Ovary (tissue), 9 donors: ENCODE measurements around the gene MAGI1. TPM values are rescaled to one million over a fixed set of nuclear protein-coding genes. Genes with fewer than 3 reads are reported as not detected.

Source experiments
- DNase-seq, 5 donors: peaks; one replicate each; pipeline ENCODE4 v3.0.0-alpha.2; 2019 to 2020
- H3K27ac ChIP-seq, 2 donors: fragments of 200-600 bp; one replicate each; pipeline versions ENCODE4 v1.5.1 to v1.8.0; 2019 to 2022
- H3K27me3 ChIP-seq: fragments of 200-600 bp; one replicate; pipeline ENCODE4 v1.8.0; 2022
- H3K36me3 ChIP-seq: fragments of 200-600 bp; sonication (generic); one replicate; pipeline ENCODE4 v1.5.1; 2019
- H3K4me1 ChIP-seq: one replicate; pipeline ENCODE4 v1.8.1; 2013; ENCODE audit warnings: mild to moderate bottlenecking, moderate library complexity; ENCODE audit not compliant: insufficient read depth
- H3K4me3 ChIP-seq: fragments of 200-600 bp; sonication (generic); one replicate; pipeline ENCODE4 v1.5.1; 2017
- H3K9me3 ChIP-seq, 2 donors: fragments of 200-600 bp in 1 of 2; sonication (generic) in 1 of 2; one replicate each; pipeline versions ENCODE4 v1.5.1 to v1.8.1; 2013 to 2019; ENCODE audit warnings: mild to moderate bottlenecking in 1 of 2, moderate library complexity in 1 of 2
- CTCF ChIP-seq, 3 donors: fragments of 450-650 bp in 2 of 3; fragments of 200-600 bp in 1 of 3; IDR thresholded peaks; one replicate each; pipeline versions ENCODE4 v1.5.1 to v1.8.0; 2016 to 2022; ENCODE audit warnings: antibody characterized with exemption in 3 of 3, mild to moderate bottlenecking in 1 of 3
- EP300 ChIP-seq: sonication (generic); formaldehyde crosslinking; IDR thresholded peaks from one replicate; pipeline ENCODE4 v1.6.1; 2017; ENCODE audit warnings: antibody characterized with exemption
- POLR2A ChIP-seq: fragments of 450-650 bp; IDR thresholded peaks from one replicate; pipeline ENCODE4 v1.6.1; 2017; ENCODE audit warnings: antibody characterized with exemption, mild to moderate bottlenecking, moderate library complexity
- WGBS, 3 donors: extraction: QIAGEN DNeasy Blood & Tissue Kit in 1 of 3; methylation state at CpG; one replicate each; pipeline versions ENCODE4 v1.1.5 to v1.1.7; 2013 to 2017; 5-methylcytosine and 5-hydroxymethylcytosine counted together
- intact Hi-C, 4 donors: fragments of 100-400 bp; cut with DNase I; formaldehyde crosslinking; loops; one replicate each; pipeline versions ENCODE4 v1.11.0 to v1.15.1; 2022 to 2023
- polyA plus RNA-seq, 2 donors: library from polyadenylated mRNA; stranded (reverse); fragments of 200-250 nt in 1 of 2; fragments of 350-450 nt in 1 of 2; fragmentation: Illumina TruSeq in 1 of 2; extraction: RNeasy Lipid Tissue Mini Kit (QIAGEN cat#74804) in 1 of 2; gene quantifications; one replicate each; pipeline ENCODE4 v1.2.3, GENCODE V29; 2013 to 2014
- total RNA-seq, 7 donors: library from RNA; depleted of rRNA in 2 of 7; stranded (reverse); fragments of >200 nt in 2 of 7; fragmentation: NEBNext Ultra II Directional in 3 of 7; extraction: Animal tissue kit (Norgen Biotek cat#: 25700) in 3 of 7; gene quantifications; one replicate each; pipeline versions ENCODE4 v1.1.0 to v1.2.4, GENCODE V29; 2016 to 2023
- donor health status: DM: no; HTN: no; CAD: no; lungs with moderate emphysema.
- donor health status: DM: no; HTN: no; CAD: no.
- donor health status: Bipolar disorder and iron deficiency.
- donor health status: DM: yes; HTN: yes; CAD: no.
- donor health status: DM: no; HTN: no; CAD: no.
- donor health status: DM: yes; HTN: yes; CAD: no.

The MAGI1 gene
- total and polyA plus RNA-seq, 9 donors: 5.5 to 35.7 (median 8.7) TPM

DNA sequence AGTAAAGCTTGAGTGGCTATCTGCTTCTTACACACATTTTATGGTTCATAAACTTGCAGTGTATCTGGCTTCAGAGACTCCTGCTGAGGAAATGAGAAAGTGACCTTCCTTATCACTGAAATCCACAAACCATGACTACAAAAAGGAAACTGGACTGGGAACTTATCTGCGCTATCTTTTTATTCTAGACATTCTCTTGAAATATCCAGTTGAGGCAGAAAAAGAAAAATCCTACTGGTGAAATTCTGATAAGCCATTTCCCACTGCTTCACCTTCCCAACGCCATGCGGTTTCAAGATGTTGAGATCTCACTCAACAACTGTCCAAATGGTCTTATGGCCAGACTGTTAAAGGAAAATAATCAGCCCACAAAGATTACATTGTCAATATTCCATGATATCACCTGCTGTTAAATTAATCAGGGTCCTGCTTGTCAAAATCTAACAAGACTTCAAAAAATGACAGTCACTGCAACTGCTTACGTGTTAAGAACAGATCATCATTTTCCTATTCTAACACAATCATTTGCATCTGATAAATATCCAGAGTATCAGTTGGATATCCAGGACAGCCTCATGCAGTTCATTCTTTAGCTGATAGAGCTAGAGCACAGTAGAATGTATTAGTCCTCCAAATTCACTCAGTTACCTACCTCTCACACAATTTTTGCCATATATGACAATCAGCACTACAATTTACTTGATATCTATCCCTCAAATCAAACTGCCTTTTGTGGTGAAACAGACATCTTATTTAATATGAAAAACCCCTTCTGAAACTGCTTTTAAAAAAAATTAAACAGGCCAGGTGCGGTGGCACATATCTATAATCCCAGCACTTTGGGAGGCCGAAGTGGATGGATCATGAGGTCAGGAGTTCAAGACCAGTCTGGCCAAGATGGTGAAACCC is 538.1 kb downstream of the MAGI1 start:
- no peak for DNase-seq
- 94 to 96% (median 96%) methylated on average over 6 of the region's 6 CpGs for WGBS, 3 donors
- Histone ChIP-seq H3K27ac (no peak overlapping the region), H3K4me3 (no peak overlapping the region), H3K4me1 (no peaks in the 10 kb centered on the region), H3K36me3 (no peaks in the 10 kb centered on the region), H3K27me3 (no peaks in the 10 kb centered on the region), H3K9me3 (no peaks in the 10 kb centered on the region)
- intact Hi-C loops: no loop called here
- TF ChIP-seq POLR2A (no peak), CTCF (IDR thresholded peaks at IDR 0.05) (no peak), EP300 (no peak)

- no peak for DNase-seq
- whole genome bisulfite sequencing, 3 donors: 81 to 85% (median 83%) methylated on average over 8 of the region's 8 CpGs
- no peaks in the 10 kb centered on the region for H3K27me3 ChIP-seq
- H3K36me3 ChIP-seq: no peaks in the 10 kb centered on the region
- no peak overlapping the region for H3K27ac ChIP-seq
- no peaks in the 10 kb centered on the region for H3K4me1 ChIP-seq
- no peak overlapping the region for H3K4me3 ChIP-seq
- intact Hi-C loops: no loop called here
- no peaks in the 10 kb centered on the region for H3K9me3 ChIP-seq
- TF ChIP-seq CTCF (IDR thresholded peaks at IDR 0.05) (no peak), EP300 (no peak), POLR2A (no peak)
These were observed 540.9 kb downstream of the MAGI1 start for GRCh38 chr3:65497846-65498245.

DNA sequence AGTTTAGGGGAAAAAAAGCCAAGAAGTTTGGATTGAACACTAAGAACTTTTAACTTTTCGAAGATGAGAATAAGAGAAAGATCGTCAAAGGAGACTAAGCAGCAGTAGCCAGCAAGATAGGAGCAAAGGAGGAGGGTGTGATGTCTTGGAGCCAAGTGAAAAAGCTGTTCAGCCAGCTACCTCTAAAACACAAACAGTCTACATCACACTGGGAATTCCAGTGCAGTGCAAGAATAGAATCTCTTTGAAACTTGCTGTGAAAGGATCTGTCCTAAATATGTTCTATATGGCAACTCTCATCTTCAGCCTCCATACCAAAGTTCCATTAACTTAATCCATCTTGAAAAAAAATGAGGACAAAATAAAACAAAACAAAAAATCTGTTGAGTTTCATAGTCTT is 541.5 kb downstream of the MAGI1 start:
- intact Hi-C loops: no loop called here
- Histone ChIP-seq H3K27me3 (no peaks in the 10 kb centered on the region), H3K27ac (no peak overlapping the region), H3K4me3 (no peak overlapping the region), H3K36me3 (no peaks in the 10 kb centered on the region), H3K9me3 (no peaks in the 10 kb centered on the region), H3K4me1 (no peaks in the 10 kb centered on the region)
- no peak for DNase-seq
- TF ChIP-seq CTCF (IDR thresholded peaks at IDR 0.05) (no peak), EP300 (no peak), POLR2A (no peak)
- 56 to 59% (median 56%) methylated on average over 2 of the region's 2 CpGs for WGBS, 3 donors

GRCh38 chr3:65493938-65494337 is 544.8 kb downstream of the MAGI1 start:
- DNase-seq: no peak
- WGBS, 3 donors: 89 to 92% (median 90%) methylated on average over 7 of the region's 7 CpGs
- H3K36me3 ChIP-seq: no peaks in the 10 kb centered on the region
- intact Hi-C loops: no loop called here
- no peaks in the 10 kb centered on the region for H3K4me1 ChIP-seq
- no peak overlapping the region for H3K27ac ChIP-seq
- H3K4me3 ChIP-seq: no peak overlapping the region
- no peaks in the 10 kb centered on the region for H3K27me3 ChIP-seq
- no peaks in the 10 kb centered on the region for H3K9me3 ChIP-seq
- TF ChIP-seq EP300: no peak
- no peak for TF ChIP-seq POLR2A
- TF ChIP-seq CTCF (IDR thresholded peaks at IDR 0.05): no peak
